ENCODE results near the gene MPHOSPH10.
A peak's percentile ranks its signal among the peaks of the same experiment; 100 is the strongest.

DNA sequence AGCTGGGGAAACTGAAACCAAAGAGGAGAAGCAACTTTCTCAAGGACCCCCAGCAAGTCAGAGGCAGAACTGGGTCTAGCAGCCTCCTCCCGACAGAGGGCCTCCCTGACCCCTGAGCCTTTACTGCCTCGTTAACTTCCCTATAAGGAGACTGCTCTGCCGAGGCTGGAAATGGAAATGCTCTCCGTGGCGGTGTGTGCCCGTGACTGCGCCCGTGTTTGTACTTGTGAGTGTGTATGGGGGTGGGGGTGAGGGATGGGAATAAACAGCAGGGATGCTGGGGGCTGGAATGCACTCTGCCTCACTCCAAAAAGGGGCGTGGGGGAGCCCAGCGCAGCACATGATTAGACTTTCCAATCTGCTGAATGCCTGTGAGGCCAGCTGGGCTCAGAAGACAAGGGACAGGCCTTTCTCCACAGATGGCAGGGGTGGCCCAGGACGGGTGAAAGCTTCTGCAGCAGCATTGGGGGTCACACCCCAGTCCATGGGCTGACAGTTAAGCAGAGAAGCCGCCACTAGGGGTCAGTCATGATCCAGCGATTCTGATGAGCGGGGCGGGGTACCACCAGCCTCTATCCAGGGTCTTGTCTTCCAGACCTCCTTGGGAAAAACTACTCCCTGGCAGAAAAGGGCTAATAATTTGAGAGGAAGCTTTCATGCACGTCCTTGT is 26.8 kb downstream of the MPHOSPH10 start:
- TF ChIP-seq POLR2A (IDR thresholded peaks at IDR 0.05) (no peak), EP300 (IDR thresholded peaks at IDR 0.05) (no peak), POLR2AphosphoS5 (IDR thresholded peaks at IDR 0.05) (no peak)
- TF ChIP-seq, protein P1, sequence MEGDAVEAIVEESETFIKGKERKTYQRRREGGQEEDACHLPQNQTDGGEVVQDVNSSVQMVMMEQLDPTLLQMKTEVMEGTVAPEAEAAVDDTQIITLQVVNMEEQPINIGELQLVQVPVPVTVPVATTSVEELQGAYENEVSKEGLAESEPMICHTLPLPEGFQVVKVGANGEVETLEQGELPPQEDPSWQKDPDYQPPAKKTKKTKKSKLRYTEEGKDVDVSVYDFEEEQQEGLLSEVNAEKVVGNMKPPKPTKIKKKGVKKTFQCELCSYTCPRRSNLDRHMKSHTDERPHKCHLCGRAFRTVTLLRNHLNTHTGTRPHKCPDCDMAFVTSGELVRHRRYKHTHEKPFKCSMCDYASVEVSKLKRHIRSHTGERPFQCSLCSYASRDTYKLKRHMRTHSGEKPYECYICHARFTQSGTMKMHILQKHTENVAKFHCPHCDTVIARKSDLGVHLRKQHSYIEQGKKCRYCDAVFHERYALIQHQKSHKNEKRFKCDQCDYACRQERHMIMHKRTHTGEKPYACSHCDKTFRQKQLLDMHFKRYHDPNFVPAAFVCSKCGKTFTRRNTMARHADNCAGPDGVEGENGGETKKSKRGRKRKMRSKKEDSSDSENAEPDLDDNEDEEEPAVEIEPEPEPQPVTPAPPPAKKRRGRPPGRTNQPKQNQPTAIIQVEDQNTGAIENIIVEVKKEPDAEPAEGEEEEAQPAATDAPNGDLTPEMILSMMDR (IDR thresholded peaks at IDR 0.05) = peak; percentile 33 to 64 (median 56)
